GM18498 (cell line): Measurements from ENCODE around the gene LMF1.
A peak's percentile ranks its signal among the peaks of the same experiment; 100 is the strongest.

Experiments
- ATAC-seq: cut with Tn5 transposase; IDR thresholded peaks from one replicate; pipeline ENCODE4 v1.9.1; 2021; ENCODE audit warnings: mild to moderate bottlenecking, moderate library complexity; ENCODE audit not compliant: unreplicated experiment

LMF1 gene

GRCh38 chr16:970766-971581 is at the start of gene LMF1:
Gene LMF1 (minus strand): TSS chr16:970984. CDS start chr16:970980, 4 bp downstream.
- peak; percentile 81 for ATAC-seq

- no peak for ATAC-seq
These were observed 49.3 kb upstream of the LMF1 start for GRCh38 chr16:1020091-1020399.

DNA sequence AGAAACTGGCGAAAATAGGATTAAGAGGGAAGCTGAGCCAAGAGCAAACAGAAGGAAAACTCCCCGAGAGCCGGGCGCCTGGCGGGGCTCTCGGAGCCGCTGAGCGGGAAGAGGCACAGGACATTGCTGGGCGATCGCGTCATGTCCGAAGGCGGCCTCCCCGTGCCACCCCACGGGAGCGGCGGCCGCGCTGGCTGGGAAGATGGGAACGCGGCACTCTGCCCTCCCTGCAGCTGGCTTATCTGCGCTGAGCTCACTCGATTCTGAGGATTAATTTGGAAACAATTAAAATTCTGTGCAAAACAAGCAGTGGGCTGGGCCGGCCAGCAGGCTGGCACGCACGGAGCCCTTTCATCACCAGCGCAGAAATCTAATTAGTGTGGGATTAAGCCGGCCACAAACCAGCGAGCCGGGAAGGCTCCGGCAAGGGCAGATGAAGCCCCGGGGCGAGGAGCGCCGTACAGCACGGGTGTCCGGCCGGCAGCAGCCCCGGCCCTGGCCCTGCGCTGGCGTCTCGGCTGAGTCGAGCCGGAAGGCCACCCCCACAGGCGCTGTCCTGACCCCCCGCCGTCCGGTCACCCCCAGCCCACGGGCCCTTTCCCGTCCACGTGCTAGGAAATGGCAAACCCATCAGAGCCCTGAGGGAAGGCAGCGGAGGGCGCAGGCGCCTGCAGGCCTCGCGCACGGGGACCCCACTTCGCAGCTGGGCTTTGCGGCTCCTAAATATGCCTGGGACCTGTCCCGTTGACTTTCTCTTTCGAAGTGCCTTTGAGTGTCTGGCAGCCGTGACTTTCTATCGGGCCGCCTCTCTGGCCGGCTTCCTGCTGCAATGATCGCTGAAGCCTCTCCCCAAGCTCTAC is 48.7 kb upstream of the LMF1 start:
- ATAC-seq = no peak

- no peak for ATAC-seq
These were observed 47.8 kb upstream of the LMF1 start for GRCh38 chr16:1018447-1019198.

DNA sequence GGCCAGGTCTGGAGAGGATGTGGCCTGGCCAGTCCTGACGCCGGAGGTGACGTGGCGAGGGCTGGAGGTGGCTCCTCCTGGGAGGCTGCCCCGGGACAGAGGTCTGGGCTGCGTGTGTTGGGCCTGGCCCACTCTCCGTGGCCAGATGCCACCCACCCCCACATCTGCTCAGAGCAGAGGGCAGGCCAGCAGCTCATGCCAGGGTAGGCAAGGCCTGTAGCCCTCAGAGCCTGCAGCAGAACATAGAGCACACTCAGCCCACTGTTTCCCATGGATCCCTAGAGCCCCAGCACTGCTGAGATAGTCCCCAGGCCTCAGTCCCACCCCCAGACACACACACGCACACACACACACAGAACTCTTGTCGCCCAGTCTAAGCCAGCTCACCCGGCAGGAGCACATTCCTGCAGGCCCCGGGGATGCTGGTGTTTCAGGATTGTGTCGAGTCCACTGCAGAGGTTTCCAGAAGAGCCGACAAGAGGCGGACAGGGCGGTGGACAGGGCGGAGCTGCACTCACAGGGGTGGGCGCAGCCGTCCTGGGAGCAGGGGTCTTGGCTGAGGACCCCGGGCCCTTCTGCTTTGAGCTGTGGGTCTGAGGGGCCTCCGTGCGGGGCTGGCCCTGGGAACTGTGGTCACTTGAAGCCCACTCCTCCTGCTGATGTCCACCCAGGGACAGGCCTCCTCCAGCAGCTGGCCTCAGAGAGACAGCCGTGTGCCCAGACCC is 44.1 kb upstream of the LMF1 start:
- no peak for ATAC-seq

DNA sequence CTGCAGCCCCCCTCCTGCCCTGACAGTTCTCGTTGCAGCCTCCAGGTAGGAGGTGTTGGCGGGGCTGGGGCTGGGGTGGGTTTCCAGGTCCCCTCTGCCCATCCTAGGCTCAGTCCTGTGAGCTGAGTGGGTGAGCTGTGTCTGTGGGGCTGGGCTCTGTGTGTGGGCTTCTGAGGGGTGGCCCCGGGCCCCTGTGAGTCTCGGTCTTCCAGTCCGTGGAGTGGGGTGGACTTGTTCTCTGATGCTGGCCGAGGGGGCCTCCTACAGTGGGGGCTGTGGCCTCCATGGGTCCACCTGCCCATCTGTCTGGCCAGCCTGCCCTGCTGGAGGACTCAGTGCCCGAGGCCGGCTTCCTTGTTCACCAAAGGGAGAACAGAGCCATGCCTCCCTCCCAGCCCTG is 43.4 kb upstream of the LMF1 start:
- no peak for ATAC-seq

- no peak for ATAC-seq
These were observed 42.8 kb upstream of the LMF1 start for GRCh38 chr16:1013593-1013900.

GRCh38 chr16:1012722-1013592 is 42.2 kb upstream of the LMF1 start:
- ATAC-seq = no peak

- ATAC-seq = no peak
These were observed 41.4 kb upstream of the LMF1 start for GRCh38 chr16:1012135-1012534.

DNA sequence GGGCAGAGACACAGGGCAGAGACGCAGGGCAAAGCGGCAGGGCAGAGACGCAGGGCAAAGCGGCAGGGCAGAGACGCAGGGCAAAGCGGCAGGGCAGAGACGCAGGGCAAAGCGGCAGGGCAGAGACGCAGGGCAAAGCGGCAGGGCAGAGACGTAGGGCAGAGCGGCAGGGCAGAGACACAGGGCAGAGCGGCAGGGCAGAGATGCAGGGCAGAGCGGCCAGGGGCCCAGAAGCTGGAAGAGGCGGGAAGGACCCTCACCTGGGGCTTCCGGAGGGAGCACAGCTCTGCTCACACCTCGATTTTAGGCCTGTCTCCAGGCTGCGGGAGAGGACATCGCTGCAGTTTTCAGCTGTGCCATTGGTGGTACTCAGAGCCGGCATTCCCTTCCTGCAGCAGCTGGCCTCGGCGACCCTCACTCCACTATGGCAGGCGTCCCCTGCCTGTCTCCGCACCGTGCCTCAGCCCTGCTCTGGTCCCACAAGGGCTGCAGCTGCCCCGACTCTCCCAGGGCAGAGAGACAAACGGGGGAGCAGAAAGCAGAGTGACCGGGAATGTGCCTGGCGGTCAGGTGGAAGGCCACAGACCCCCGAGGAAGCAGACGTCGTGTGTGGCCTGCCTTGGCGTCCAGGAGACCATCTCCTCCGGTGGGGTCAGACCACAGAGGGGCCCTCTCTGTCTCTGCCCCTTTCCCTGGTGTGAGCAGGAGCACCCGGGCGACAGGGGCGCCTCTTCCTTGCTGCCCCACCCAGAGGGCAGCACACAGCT is 40.7 kb upstream of the LMF1 start:
- no peak for ATAC-seq

GRCh38 chr16:1010815-1011214 is 40.0 kb upstream of the LMF1 start:
- ATAC-seq = no peak

DNA sequence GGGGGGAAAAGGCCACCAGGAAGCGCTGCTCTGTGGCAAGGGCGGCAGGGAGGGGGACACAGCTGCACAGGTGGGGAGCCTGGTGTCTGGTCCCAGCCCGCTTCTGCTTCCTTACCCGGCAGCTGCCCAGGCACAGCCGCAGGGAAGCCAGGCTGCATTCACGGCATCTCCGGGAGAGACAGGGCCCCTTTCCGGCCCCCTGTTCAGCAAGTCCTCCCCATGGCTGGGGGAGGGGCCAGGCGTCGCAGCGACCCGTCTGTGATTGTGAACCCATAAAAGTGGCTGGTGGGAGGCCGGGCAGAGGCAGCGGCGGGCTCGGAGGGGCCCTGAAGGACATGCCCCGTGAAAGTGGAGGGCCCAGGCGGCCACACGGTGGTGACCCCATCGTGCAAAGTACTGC is 39.5 kb upstream of the LMF1 start:
- no peak for ATAC-seq

DNA sequence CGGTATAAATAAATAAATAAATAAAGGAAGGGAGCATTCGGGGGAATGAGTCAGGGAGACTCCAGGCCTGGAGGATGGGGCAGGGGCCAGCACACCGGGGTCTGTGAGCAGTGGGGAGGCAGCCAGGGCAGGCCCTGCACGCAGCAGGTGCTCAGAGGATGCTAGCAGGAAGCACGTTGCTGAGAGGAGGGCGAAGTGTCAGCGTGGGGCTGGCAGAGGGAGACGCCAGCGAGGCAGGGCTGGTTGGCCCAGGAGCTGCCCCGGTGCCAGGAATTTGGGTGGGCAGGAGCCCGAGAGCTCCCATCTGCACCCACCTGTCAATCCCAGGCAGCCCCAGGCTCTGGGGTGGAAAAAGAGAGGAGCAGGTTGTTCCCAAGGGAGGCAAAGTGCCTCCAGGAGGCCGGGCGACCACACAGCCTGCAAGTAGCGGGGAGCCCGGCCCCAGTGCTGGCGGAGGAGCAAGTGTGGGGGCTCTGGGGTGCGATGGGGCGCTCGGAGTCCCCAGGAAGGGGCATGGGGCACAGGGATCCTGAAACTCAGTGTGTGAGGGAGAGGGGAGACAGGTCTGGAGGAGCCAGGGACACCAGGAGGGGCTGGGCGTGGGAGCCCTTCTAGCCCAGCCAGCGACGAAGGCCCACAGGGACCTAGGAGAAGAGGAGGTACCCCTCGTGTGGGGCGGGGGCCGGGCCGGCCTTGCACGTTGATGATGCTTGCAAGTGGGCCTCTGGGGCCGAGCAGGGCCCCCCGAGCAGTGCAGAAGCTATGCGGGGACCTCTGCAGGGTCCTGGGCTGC is 38.8 kb upstream of the LMF1 start:
- no peak for ATAC-seq

GRCh38 chr16:1008085-1008484 is 37.3 kb upstream of the LMF1 start:
- no peak for ATAC-seq

- no peak for ATAC-seq
These were observed 36.6 kb upstream of the LMF1 start for GRCh38 chr16:1007284-1007850.

GRCh38 chr16:1006781-1007180 is 36.0 kb upstream of the LMF1 start:
- ATAC-seq = no peak

DNA sequence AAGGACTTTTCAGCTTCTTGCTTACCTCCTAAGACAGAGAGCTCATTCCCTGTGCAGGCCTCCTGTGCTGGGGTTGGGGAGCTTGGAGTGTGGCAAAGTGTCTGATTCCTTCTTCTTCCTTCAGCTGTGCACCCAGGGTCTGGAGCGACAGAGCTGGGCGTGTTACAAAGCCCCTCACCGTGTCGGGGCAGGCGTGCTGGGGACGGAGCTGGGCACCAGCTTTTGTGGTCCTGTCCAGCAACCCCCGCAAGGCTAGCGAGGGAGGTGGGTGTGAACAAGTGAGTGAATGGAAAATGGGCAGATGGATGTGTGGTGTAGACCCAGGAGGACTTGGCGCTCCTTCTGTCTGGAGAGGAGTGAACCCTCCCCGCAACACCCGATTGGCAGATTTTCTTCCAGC is 34.5 kb upstream of the LMF1 start:
- ATAC-seq = no peak
